GM18508 (cell line): ENCODE results near the gene SEC24D.

Source experiments
- ATAC-seq: cut with Tn5 transposase; IDR thresholded peaks from one replicate; pipeline ENCODE4 v1.9.1; 2021; ENCODE audit warnings: moderate number of reproducible peaks; ENCODE audit not compliant: insufficient read depth, unreplicated experiment

The SEC24D gene

GRCh38 chr4:118730683-118731082, 105.2 kb downstream of the SEC24D start:
- no peak for ATAC-seq

GRCh38 chr4:118729287-118730286, 106.3 kb downstream of the SEC24D start:
- ATAC-seq: no peak

- no peak for ATAC-seq
These were observed 108.6 kb downstream of the SEC24D start for GRCh38 chr4:118727360-118727759.

- no peak for ATAC-seq
These were observed 112.6 kb downstream of the SEC24D start for GRCh38 chr4:118723369-118723768.

GRCh38 chr4:118721752-118722151, 114.2 kb downstream of the SEC24D start:
- ATAC-seq: no peak

GRCh38 chr4:118718511-118719170, 117.3 kb downstream of the SEC24D start:
- no peak for ATAC-seq

- no peak for ATAC-seq
These were observed 119.6 kb downstream of the SEC24D start for GRCh38 chr4:118716304-118716703.

- ATAC-seq: no peak
These were observed 121.2 kb downstream of the SEC24D start for GRCh38 chr4:118714682-118715081.

- peak; percentile 64 for ATAC-seq
These were observed 123.1 kb downstream of the SEC24D start for GRCh38 chr4:118712872-118713271.

- ATAC-seq: no peak
These were observed 124.9 kb downstream of the SEC24D start for GRCh38 chr4:118711052-118711451.

GRCh38 chr4:118703118-118703517, 132.8 kb downstream of the SEC24D start:
- ATAC-seq: no peak

- peak; percentile 98 for ATAC-seq
These were observed 150.8 kb downstream of the SEC24D start, which contains the start of gene METTL14 for GRCh38 chr4:118684873-118685811. Gene METTL14, plus strand, starts transcription at chr4:118685392. Its CDS starts 143 bp downstream, at chr4:118685535.

GRCh38 chr4:118683513-118683912, 152.4 kb downstream of the SEC24D start:
- ATAC-seq: no peak

GRCh38 chr4:118682928-118683327, 153.0 kb downstream of the SEC24D start:
- ATAC-seq: no peak

GRCh38 chr4:118680808-118681207, 155.1 kb downstream of the SEC24D start:
- ATAC-seq: no peak

GRCh38 chr4:118676128-118676527, 159.8 kb downstream of the SEC24D start:
- no peak for ATAC-seq
